Erythroblast (primary cell): ENCODE results near the gene UGT1A3.

ENCODE experiments used
- GATA1 ChIP-seq: IDR thresholded peaks from 2 replicates; pipeline ENCODE4 v1.6.1; 2011; ENCODE audit warnings: low read depth, mild to moderate bottlenecking, control low read depth, low read length, moderate library complexity
- POLR2A ChIP-seq: IDR thresholded peaks from 2 replicates; pipeline ENCODE4 v1.6.1; 2011; ENCODE audit warnings: mild to moderate bottlenecking, low read length

- TF ChIP-seq POLR2A, result no peak
- TF ChIP-seq GATA1, result no peak
Measured at GRCh38 chr2:233754872-233755611, 26.2 kb downstream of the UGT1A3 start.
